OCI-LY1 (cell line): ENCODE results near the gene MMP23B.

Source experiments
- EZH2 ChIP-seq: fragments of 200-600 bp; sonication (generic), shearing (Covaris generic); IDR thresholded peaks from 2 replicates; pipeline ENCODE4 v1.8.0; 2017; ENCODE audit warnings: borderline replicate concordance, mixed run types, mild to moderate bottlenecking, antibody characterized with exemption, low read length, moderate library complexity, mixed read lengths
- TF ChIP-seq, protein P1 (sequence below): fragments of 200-600 bp; sonication (generic), shearing (Covaris generic); IDR thresholded peaks from 2 replicates; pipeline ENCODE4 v1.5.1; 2017; ENCODE audit warnings: mild to moderate bottlenecking, antibody characterized with exemption, low read length, moderate library complexity, mixed read lengths

DNA sequence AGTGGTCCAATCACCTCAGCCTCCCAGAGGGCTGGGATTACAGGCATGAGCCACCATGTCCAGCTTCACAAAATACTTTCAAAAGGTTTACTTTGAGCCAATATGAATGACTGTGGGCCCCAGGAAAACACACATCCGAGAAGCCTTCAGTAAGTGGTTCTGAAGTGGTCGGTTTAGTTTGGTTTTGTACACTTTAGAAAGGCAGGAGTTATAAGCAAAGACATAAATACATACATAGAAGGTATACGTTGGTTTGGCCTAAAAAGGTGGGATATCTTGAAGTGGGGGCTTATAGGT, 19.9 kb upstream of the MMP23B start:
- TF ChIP-seq, protein P1, sequence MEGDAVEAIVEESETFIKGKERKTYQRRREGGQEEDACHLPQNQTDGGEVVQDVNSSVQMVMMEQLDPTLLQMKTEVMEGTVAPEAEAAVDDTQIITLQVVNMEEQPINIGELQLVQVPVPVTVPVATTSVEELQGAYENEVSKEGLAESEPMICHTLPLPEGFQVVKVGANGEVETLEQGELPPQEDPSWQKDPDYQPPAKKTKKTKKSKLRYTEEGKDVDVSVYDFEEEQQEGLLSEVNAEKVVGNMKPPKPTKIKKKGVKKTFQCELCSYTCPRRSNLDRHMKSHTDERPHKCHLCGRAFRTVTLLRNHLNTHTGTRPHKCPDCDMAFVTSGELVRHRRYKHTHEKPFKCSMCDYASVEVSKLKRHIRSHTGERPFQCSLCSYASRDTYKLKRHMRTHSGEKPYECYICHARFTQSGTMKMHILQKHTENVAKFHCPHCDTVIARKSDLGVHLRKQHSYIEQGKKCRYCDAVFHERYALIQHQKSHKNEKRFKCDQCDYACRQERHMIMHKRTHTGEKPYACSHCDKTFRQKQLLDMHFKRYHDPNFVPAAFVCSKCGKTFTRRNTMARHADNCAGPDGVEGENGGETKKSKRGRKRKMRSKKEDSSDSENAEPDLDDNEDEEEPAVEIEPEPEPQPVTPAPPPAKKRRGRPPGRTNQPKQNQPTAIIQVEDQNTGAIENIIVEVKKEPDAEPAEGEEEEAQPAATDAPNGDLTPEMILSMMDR = no peak
- TF ChIP-seq EZH2 = no peak
